H54 (cell line): ENCODE results near the gene KLF16.

ENCODE experiments used
- DNase-seq: peaks from one replicate; pipeline ENCODE4 v3.0.0; 2011; ENCODE audit warnings: low spot score, mixed read lengths; ENCODE audit not compliant: insufficient read length
- FAIRE-seq: peaks from 3 replicates; lab custom pipeline; 2011; peaks lifted over from hg19 to GRCh38; lab: Jason Lieb, UNC
- POLR2A ChIP-seq: IDR thresholded peaks from 2 replicates; pipeline ENCODE4 v1.6.1; 2011; ENCODE audit warnings: low read depth, mild to moderate bottlenecking, low read length

KLF16 gene

DNA sequence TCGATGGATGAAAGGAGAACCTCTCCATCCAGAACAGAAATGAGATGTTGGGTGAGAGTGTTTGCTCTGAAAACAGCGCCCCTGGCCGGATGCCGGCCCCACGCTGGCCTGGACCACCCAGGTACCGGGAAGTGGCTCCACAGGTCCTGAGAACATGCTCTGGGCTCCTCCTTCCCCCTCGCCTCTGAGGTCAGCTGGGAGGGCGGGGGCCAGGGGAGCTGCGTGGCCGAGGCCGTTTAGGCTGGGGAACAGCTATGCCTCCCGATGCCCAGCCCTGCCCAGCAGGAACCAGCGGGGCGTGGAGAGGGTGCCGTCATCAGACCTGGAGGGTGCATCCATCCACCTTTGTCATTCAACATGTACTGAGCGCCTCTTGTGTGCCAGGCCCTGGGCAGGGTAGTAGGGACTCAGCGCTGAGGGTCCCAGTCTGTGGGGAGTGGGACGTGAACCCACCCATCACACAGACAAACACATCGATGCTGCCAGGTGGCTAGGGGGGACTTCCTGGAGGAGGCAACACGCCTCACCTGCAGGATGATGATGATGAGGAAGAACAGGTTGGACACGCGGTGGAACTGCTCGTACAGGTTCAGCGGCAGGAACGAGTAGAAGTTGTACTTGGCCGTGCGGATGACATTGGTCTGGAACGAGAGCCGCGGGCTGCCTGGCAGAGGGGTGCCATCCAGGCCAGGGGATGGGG is 55.5 kb downstream of the KLF16 start:
- DNase-seq (no peak), FAIRE-seq (no peak)
- no peak for TF ChIP-seq POLR2A

GRCh38 chr19:1807030-1807694 is 56.2 kb downstream of the KLF16 start:
- FAIRE-seq (no peak), DNase-seq (no peak)
- TF ChIP-seq POLR2A, result no peak

DNA sequence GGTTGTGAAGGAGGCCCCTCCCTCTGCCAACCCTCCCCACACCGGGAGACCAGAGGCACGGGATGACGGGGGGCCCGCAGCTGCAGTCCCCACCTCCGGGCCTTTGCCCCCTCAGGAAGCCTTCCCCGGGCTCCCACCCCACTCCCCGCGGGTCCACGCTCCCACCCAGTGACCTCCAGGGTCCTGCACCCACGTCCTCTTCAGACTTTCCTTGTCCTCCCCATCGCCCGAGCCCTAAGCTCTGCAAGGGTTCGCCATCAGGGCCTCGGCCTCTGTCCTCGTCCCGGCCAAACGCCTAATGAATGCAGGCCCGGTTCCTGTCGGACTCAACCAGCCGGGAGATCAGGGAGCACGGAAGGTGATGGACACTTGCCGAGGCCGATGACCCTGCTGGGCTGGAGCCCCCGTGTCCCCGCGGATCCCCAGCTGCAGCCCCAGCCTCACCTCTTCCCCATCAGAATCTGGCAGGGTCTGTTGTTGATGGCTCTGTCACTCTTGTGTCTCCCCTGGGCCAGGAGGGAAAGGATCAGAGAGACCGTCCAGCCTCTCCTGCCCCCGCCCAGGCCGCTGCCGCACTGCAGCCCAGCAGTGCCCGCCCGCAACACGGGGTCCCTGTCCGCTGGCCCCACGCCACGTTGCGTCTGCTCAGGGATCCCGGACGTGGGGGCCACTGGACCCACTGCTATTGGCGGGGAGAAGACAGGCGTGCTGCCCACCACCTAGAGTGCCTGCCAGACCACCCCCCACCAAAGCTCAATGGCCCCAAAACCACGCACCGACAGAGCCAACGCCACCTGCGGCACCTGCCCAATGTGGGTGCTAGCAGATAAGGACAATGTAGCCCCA is 57.0 kb downstream of the KLF16 start:
- no peak for TF ChIP-seq POLR2A
- FAIRE-seq (no peak), DNase-seq (no peak)

- DNase-seq (no peak), FAIRE-seq (no peak)
- TF ChIP-seq POLR2A, result no peak
These were observed 57.8 kb downstream of the KLF16 start for GRCh38 chr19:1805401-1806183.

DNA sequence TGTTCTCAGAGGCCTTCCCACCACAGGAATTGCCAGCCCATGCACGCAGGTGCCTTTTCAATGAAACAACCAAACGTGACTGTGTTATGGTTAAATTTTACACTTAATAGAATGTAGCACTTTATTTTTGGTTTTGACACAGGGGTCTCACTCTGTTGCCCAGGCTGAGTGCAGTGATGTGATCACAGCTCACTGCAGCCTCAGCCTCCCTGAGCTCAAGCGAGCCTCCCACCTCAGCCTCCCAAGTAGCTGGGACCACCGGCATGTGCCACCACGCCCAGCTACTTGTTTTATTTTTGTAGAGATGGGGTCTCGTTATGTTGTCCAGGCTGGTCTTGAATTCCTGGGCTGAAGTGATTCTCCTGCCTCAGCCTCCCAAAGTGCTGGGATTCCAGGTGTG is 58.5 kb downstream of the KLF16 start:
- FAIRE-seq (no peak), DNase-seq (no peak)
- no peak for TF ChIP-seq POLR2A
